Measurements from ENCODE around the gene S100A2.

The S100A2 gene

GRCh38 chr1:153560241-153560640 is 5.4 kb downstream of the S100A2 start:
- H2AFZ ChIP-seq (ENCODE audit: low read length), result no peak overlapping the region
- H3K9me2 ChIP-seq (replicated peaks; ENCODE audit: low read depth, low read length), result no peaks in the 10 kb centered on the region
- H3K9ac ChIP-seq (ENCODE audit: low read depth, low read length, poor library complexity, severe bottlenecking), result no peak overlapping the region
- no peak overlapping the region for H3K4me2 ChIP-seq (ENCODE audit: low read depth, low read length, poor library complexity, severe bottlenecking)
- H4K20me1 ChIP-seq (ENCODE audit: insufficient read depth, low read length, poor library complexity, severe bottlenecking), result no peaks in the 10 kb centered on the region
- no peaks in the 10 kb centered on the region for H3K79me2 ChIP-seq (ENCODE audit: insufficient read depth, low read length)
- no peak overlapping the region for H3K4me3 ChIP-seq (ENCODE audit: low read length, poor library complexity, severe bottlenecking)
- H3F3A ChIP-seq (ENCODE audit: low read depth), result no peaks in the 10 kb centered on the region
- TF ChIP-seq CTCF (conservative IDR thresholded peaks at IDR 0.05; ENCODE audit: low read length) (no peak), EZH2phosphoT487 (IDR thresholded peaks at IDR 0.05; ENCODE audit: borderline replicate concordance) (no peak)
- no peaks in the 10 kb centered on the region for H3K27me3 ChIP-seq (ENCODE audit: insufficient read depth, low read length, poor library complexity, severe bottlenecking)
- H3K4me1 ChIP-seq (ENCODE audit: insufficient read depth, low read length, poor library complexity, severe bottlenecking), result peaks cover 1% of the 10 kb centered on the region
- H3K36me3 ChIP-seq (ENCODE audit: insufficient read depth, low read length), result no peaks in the 10 kb centered on the region
- no peaks in the 10 kb centered on the region for H3K9me3 ChIP-seq (ENCODE audit: insufficient read depth, low read depth, low read length)

DNA sequence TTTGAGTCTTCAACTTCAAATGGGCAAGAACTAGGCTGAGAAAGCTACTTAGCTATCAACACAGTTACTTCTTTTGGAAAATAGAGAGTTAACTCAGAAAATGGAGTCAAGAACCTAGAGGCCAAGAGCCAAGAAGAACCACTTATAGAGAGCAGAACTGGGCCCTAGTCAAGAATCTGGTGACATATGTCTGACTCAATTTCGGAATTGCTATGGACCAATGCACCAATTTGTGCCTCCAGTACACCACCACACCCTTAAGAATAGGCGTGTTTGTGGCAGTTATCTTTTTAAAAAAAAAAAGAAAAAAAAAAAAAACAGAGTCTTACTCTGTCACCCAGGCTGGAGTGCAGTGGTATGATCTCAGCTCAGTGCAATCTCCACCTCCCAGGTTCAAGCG is 7.8 kb downstream of the S100A2 start:
- Histone ChIP-seq H3K4me3 (ENCODE audit: low read length, poor library complexity, severe bottlenecking) (no peak overlapping the region), H3K36me3 (ENCODE audit: insufficient read depth, low read length) (no peaks in the 10 kb centered on the region), H2AFZ (ENCODE audit: low read length) (no peak overlapping the region), H3K4me2 (ENCODE audit: low read depth, low read length, poor library complexity, severe bottlenecking) (no peak overlapping the region), H3K4me1 (ENCODE audit: insufficient read depth, low read length, poor library complexity, severe bottlenecking) (peaks cover 12% of the 10 kb centered on the region), H3K9ac (ENCODE audit: low read depth, low read length, poor library complexity, severe bottlenecking) (no peak overlapping the region), H3K79me2 (ENCODE audit: insufficient read depth, low read length) (no peaks in the 10 kb centered on the region), H3F3A (ENCODE audit: low read depth) (no peaks in the 10 kb centered on the region), H3K9me2 (replicated peaks; ENCODE audit: low read depth, low read length) (no peaks in the 10 kb centered on the region), H4K20me1 (ENCODE audit: insufficient read depth, low read length, poor library complexity, severe bottlenecking) (no peaks in the 10 kb centered on the region), H3K9me3 (ENCODE audit: insufficient read depth, low read depth, low read length) (no peaks in the 10 kb centered on the region), H3K27me3 (ENCODE audit: insufficient read depth, low read length, poor library complexity, severe bottlenecking) (no peaks in the 10 kb centered on the region)
- TF ChIP-seq CTCF (conservative IDR thresholded peaks at IDR 0.05; ENCODE audit: low read length) (no peak), EZH2phosphoT487 (IDR thresholded peaks at IDR 0.05; ENCODE audit: borderline replicate concordance) (no peak)

DNA sequence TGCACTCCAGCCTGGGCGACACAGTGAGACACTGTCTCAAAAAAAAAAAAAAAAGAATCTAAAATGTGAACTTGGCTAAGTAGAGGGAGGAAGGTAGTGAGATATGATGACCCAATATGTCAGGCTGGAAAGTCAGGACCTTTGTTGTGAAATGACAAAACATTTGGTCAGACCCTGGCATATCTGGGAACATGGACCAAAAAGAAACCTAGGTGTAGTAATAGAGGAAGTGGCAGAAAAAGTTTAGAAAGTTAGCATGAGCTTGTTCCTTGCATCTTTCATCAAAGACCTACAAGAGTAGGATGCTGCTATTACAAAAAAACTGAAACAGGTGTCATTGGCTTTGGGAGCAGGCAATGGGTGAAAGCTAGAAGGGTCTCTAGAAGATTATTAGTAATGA is 9.3 kb downstream of the S100A2 start:
- H3K9me2 ChIP-seq (replicated peaks; ENCODE audit: low read depth, low read length), result no peaks in the 10 kb centered on the region
- H3K4me1 ChIP-seq (ENCODE audit: insufficient read depth, low read length, poor library complexity, severe bottlenecking), result peaks cover 12% of the 10 kb centered on the region
- H3K79me2 ChIP-seq (ENCODE audit: insufficient read depth, low read length), result no peaks in the 10 kb centered on the region
- no peak overlapping the region for H3K9ac ChIP-seq (ENCODE audit: low read depth, low read length, poor library complexity, severe bottlenecking)
- H3K4me3 ChIP-seq (ENCODE audit: low read length, poor library complexity, severe bottlenecking), result no peak overlapping the region
- no peak overlapping the region for H3K4me2 ChIP-seq (ENCODE audit: low read depth, low read length, poor library complexity, severe bottlenecking)
- no peaks in the 10 kb centered on the region for H3K36me3 ChIP-seq (ENCODE audit: insufficient read depth, low read length)
- no peak overlapping the region for H2AFZ ChIP-seq (ENCODE audit: low read length)
- no peaks in the 10 kb centered on the region for H3F3A ChIP-seq (ENCODE audit: low read depth)
- TF ChIP-seq EZH2phosphoT487 (IDR thresholded peaks at IDR 0.05; ENCODE audit: borderline replicate concordance), result no peak
- TF ChIP-seq CTCF (conservative IDR thresholded peaks at IDR 0.05; ENCODE audit: low read length), result no peak
- no peaks in the 10 kb centered on the region for H3K9me3 ChIP-seq (ENCODE audit: insufficient read depth, low read depth, low read length)
- no peaks in the 10 kb centered on the region for H4K20me1 ChIP-seq (ENCODE audit: insufficient read depth, low read length, poor library complexity, severe bottlenecking)
- no peaks in the 10 kb centered on the region for H3K27me3 ChIP-seq (ENCODE audit: insufficient read depth, low read length, poor library complexity, severe bottlenecking)
